Measurements from ENCODE around the gene PARD6B. TPM values are rescaled to one million over a fixed set of nuclear protein-coding genes. Genes with fewer than 3 reads are reported as not detected.
"Not testable (repeated sequence)": the region's sequence is repeated elsewhere in the genome, so short reads cannot be mapped to it uniquely, and the experiment has no call there.

PARD6B gene
- total and polyA plus RNA-seq, 10 donors, result 0.97 to 7.5 (median 4.1) TPM

DNA sequence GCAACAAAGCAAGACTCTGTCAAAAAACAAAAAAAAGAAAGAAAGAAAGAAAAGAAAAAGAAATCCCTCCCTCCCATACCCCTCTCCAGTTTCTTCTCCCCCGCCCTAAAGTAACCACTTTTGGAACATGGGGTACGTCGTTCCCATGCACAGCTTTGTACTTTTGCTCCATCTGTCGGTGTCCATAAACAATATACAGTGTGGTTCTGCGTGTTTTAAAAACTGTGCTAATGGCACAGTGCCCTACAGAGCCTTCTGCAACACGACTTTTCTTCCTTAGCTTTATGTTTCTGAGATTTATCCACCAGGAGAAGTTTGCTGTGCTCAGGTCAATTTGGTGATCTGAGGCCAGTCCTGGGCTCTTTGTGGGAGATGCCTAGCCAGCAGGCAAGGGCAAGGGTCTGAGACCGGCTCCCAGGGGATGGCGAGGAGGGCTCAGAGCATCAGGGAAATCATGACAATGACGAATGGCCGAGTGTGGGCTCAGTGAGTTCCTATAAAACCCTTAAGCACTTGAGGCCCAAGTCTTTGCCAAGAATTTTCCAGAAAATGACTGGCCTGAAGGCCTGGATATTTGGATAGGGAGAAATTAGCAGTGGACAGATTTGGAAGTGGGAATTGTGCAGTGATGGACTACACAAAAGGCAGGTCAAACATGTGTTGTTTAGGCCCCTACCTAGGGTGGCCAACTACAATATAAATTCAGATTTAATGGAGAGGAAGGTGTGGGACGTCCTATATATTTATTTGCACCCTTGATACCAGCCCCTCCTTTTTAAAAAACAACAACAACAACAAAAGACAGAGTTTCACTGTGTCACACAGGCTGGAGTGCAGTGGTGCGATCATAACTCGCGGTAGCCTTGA, 61.6 kb downstream of the PARD6B start:
- 79 to 90% (median 86%) methylated on average over 14 of the region's 14 CpGs for WGBS, 5 donors
- Histone ChIP-seq H3K4me1 (peaks cover 12 to 64% (median 36%) of the 10 kb centered on the region in 6 donors), H3K9me3 (no peaks in the 10 kb centered on the region), H3K27ac (no peak overlapping the region), H3K36me3 (no peaks in the 10 kb centered on the region), H3K4me3 (no peak overlapping the region), H3K27me3 (replicated peaks in 1 of 7) (peaks cover 0 to 6% (median 0%) of the 10 kb centered on the region in 7 donors)
- peak; percentile 58 for DNase-seq
- TF ChIP-seq, protein P1, sequence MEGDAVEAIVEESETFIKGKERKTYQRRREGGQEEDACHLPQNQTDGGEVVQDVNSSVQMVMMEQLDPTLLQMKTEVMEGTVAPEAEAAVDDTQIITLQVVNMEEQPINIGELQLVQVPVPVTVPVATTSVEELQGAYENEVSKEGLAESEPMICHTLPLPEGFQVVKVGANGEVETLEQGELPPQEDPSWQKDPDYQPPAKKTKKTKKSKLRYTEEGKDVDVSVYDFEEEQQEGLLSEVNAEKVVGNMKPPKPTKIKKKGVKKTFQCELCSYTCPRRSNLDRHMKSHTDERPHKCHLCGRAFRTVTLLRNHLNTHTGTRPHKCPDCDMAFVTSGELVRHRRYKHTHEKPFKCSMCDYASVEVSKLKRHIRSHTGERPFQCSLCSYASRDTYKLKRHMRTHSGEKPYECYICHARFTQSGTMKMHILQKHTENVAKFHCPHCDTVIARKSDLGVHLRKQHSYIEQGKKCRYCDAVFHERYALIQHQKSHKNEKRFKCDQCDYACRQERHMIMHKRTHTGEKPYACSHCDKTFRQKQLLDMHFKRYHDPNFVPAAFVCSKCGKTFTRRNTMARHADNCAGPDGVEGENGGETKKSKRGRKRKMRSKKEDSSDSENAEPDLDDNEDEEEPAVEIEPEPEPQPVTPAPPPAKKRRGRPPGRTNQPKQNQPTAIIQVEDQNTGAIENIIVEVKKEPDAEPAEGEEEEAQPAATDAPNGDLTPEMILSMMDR (IDR thresholded peaks at IDR 0.05 in 8 of 11, conservative IDR thresholded peaks at IDR 0.05 in 3 of 11), result no peak
- no peak for TF ChIP-seq POLR2AphosphoS5 (IDR thresholded peaks at IDR 0.05)
- no peak for TF ChIP-seq POLR2A (IDR thresholded peaks at IDR 0.05)
- intact Hi-C loops (cut with DNase I; ENCODE audit: low total_unique reads), result loop anchor here (5.0 to 10.0 kb wide), 2 partner anchors 134 to 512 kb away; no protein-coding TSS in a partner anchor

DNA sequence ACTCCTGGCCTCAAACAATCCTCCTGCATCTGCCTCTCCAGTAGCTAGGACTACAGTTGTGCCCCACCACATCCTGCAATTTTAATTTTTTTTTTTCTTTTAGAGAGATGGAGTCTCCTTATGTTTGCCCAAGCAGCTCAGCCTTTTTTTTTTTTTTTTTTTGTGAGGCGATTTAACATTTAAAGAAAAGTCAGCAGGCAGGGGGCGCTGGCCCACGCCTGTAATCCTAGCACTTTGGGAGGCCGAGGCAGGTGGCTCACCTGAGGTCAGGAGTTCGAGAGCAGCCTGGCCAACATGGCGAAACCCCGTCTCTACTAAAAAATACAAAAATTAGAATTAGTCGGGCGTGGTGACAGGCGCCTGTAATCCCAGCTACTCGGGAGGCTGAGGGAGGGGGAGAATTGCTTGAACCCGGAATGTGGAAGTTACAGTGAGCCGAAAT, 62.2 kb downstream of the PARD6B start:
- intact Hi-C loops (cut with DNase I; ENCODE audit: low total_unique reads), result loop anchor here (5.0 to 10.0 kb wide), 2 partner anchors 134 to 511 kb away; no protein-coding TSS in a partner anchor
- H3K4me3 ChIP-seq; H3K9me3 ChIP-seq; H3K27me3 ChIP-seq (replicated peaks in 1 of 7); H3K36me3 ChIP-seq: not testable (repeated sequence)
- DNase-seq, result peak; percentile 78
- Histone ChIP-seq H3K4me1 (peaks cover 12 to 69% (median 36%) of the 10 kb centered on the region in 6 donors), H3K27ac (peak overlapping the region in 2 of 8 donors; percentile 1 to 88)
- TF ChIP-seq, protein P1 (IDR thresholded peaks at IDR 0.05 in 8 of 11, conservative IDR thresholded peaks at IDR 0.05 in 3 of 11), result peak in 7 of 11 experiments; percentile 9 to 39 (median 35)
- WGBS, 5 donors, result 57 to 61% (median 59%) methylated on average over 13 of the region's 13 CpGs

DNA sequence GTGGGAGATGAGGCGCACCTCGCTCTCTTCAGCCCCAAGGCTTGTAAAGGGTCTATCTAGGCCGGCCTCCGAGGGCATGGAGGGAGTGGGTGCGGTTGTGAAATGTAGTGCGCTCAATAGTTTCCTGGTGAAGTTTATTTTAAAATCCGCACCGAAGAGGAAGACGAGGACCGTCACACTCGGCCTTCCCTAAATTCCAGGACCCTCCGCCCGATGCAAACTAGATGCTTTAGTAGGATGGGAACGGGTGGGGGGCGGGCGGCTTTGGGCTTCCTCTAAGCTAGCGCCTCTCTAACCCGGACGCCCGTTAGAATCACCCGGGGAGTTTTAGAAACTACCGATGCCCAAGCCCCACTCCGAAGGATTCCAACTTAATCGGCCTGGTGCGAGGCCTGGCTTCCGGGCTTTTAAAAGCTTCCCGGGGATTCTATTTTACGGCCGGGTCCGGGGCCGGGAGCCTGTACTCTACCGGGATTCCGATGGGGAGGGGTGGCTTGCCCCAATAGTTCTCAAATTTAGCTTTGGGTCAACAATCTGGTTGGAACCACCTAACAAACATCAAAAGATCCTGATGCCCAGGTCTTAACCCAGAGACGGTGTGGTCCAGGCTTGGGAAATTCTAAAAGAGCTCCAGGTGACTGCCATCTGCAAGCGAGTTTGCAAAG, 62.9 kb downstream of the PARD6B start:
- Histone ChIP-seq H3K9me3 (no peaks in the 10 kb centered on the region), H3K4me1 (peaks cover 12 to 71% (median 36%) of the 10 kb centered on the region in 6 donors), H3K36me3 (no peaks in the 10 kb centered on the region), H3K27me3 (replicated peaks in 1 of 7) (peaks cover 0 to 6% (median 0%) of the 10 kb centered on the region in 7 donors), H3K27ac (peak overlapping the region in 5 of 8 donors; percentile 1 to 90 (median 88)), H3K4me3 (peak overlapping the region in 6 of 8 donors; percentile 69 to 94 (median 86))
- TF ChIP-seq, protein P1 (IDR thresholded peaks at IDR 0.05 in 8 of 11, conservative IDR thresholded peaks at IDR 0.05 in 3 of 11), result peak in 4 of 11 experiments; percentile 11 to 92 (median 51)
- TF ChIP-seq POLR2AphosphoS5 (IDR thresholded peaks at IDR 0.05), result no peak
- 3 to 5% (median 5%) methylated on average over 33 to 35 of the region's 35 CpGs for WGBS, 5 donors
- intact Hi-C loops (cut with DNase I; ENCODE audit: low total_unique reads), result loop anchor here (5.0 to 10.0 kb wide), 2 partner anchors 133 to 510 kb away; no protein-coding TSS in a partner anchor
- peak; percentile 78 for DNase-seq

Data from spleen (tissue), 11 donors.